ENCODE measurements around the gene CRTC1. TPM values are rescaled to one million over a fixed set of nuclear protein-coding genes. Genes with fewer than 3 reads are reported as not detected.

The CRTC1 gene
- total RNA-seq, 1 donor from 2014 or later = 2.3 TPM

DNA sequence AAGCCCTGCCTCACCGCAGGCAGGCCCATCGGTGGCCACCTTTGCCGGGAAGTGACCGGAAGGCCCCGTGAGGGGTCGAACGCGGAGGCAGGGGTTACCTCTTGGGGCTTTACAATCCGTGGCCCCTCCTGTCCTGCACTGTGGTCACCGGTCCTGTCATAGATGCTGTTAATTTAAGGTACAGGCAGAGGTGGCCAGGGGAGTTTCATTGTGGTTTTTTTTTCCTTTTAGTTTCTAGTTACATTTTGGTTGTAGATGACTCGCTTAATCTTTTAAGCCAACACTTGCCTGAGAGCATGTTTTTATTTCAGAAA is 94.6 kb downstream of the CRTC1 start:
- Histone ChIP-seq H3K36me3 (ENCODE audit: control insufficient read depth, insufficient read depth, low read length) (no peaks in the 10 kb centered on the region), H3K4me3 (ENCODE audit: low read depth, low read length) (no peak overlapping the region), H3K27me3 (ENCODE audit: control insufficient read depth, insufficient read depth, low read length) (peaks cover 31% of the 10 kb centered on the region)
- TF ChIP-seq, protein P1, sequence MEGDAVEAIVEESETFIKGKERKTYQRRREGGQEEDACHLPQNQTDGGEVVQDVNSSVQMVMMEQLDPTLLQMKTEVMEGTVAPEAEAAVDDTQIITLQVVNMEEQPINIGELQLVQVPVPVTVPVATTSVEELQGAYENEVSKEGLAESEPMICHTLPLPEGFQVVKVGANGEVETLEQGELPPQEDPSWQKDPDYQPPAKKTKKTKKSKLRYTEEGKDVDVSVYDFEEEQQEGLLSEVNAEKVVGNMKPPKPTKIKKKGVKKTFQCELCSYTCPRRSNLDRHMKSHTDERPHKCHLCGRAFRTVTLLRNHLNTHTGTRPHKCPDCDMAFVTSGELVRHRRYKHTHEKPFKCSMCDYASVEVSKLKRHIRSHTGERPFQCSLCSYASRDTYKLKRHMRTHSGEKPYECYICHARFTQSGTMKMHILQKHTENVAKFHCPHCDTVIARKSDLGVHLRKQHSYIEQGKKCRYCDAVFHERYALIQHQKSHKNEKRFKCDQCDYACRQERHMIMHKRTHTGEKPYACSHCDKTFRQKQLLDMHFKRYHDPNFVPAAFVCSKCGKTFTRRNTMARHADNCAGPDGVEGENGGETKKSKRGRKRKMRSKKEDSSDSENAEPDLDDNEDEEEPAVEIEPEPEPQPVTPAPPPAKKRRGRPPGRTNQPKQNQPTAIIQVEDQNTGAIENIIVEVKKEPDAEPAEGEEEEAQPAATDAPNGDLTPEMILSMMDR (IDR thresholded peaks at IDR 0.05; ENCODE audit: insufficient read depth, low read length, poor library complexity, severe bottlenecking) = no peak
- DNase-seq (ENCODE audit: low read depth) = no peak

DNA sequence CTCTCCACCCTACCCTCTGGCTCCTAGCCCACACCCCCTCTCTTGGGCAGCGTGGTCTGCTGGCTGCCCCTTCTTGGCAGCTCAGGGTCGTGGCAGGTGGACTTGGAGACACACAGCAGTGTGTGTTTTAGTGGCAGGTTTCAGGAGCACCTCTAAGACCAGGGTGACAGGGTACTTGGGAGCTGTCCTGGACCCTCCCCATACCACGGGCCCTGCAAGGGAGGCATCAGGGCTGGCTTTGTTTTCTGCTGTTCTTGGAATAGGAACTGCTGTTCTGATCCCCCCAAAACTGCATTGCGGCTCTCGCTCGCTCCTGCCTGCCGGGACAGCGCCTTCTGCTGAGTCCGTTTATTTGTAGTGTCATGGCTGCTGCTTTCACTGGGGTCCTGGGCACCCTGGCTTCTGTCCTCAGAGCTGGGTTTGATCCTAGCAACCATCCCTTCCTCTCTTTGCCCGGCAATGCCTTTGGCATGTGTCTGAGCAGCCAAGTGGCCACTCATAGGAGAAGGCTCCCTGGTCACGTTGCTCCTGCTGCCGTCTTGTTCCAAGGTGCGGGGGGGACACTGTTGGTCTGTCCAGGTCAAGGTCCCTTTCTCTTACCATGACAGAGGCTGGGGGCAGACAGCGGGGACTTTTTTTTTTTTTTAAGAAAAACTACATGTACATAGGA is 95.5 kb downstream of the CRTC1 start:
- no peak for DNase-seq (ENCODE audit: low read depth)
- H3K36me3 ChIP-seq (ENCODE audit: control insufficient read depth, insufficient read depth, low read length) = no peaks in the 10 kb centered on the region
- TF ChIP-seq, protein P1 (IDR thresholded peaks at IDR 0.05; ENCODE audit: insufficient read depth, low read length, poor library complexity, severe bottlenecking) = no peak
- peaks cover 31% of the 10 kb centered on the region for H3K27me3 ChIP-seq (ENCODE audit: control insufficient read depth, insufficient read depth, low read length)
- H3K4me3 ChIP-seq (ENCODE audit: low read depth, low read length) = no peak overlapping the region

DNA sequence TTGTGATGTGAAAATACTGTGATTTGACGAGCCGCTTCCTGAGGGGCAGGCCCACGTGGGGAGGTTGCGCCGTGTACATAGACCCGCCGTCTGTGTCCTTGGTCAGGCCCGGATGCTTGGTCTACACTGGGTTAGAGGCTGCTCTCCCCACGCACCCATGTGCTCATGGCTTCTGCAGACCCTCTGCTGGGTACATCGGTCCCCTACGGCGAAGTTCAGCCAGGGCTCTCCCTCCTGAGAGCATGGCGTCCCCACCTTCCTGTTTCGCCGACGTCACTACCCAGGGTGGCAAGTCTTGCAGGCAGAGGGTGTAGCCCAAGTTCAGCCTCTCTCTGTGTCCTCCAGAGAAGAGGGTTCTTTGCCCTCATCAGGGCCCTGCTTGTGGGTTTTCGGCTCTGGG is 96.6 kb downstream of the CRTC1 start:
- Histone ChIP-seq H3K27me3 (ENCODE audit: control insufficient read depth, insufficient read depth, low read length) (peaks cover 41% of the 10 kb centered on the region), H3K36me3 (ENCODE audit: control insufficient read depth, insufficient read depth, low read length) (no peaks in the 10 kb centered on the region), H3K4me3 (ENCODE audit: low read depth, low read length) (no peak overlapping the region)
- TF ChIP-seq, protein P1 (IDR thresholded peaks at IDR 0.05; ENCODE audit: insufficient read depth, low read length, poor library complexity, severe bottlenecking) = no peak
- DNase-seq (ENCODE audit: low read depth) = no peak

DNA sequence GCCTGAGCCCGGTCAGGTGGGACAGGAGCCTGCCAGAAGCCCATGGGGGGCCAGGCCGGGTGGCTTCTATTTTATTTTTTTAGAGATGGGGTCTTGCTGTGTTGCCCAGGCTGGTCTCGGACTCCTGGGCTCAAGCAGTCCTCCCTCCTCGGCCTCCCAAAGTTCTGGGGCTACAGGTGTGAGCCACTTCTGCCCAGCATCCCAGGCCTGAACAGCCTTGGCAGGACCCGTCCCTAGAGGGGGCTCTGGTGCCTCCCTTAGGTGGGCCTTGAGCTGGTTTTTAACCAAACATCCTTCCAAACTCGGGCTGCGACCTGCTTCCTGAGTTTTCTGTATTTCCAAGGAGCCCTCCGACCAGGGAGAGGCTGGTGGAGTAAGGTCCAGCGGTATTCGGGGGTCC is 97.2 kb downstream of the CRTC1 start:
- H3K27me3 ChIP-seq (ENCODE audit: control insufficient read depth, insufficient read depth, low read length) = peaks cover 46% of the 10 kb centered on the region
- H3K36me3 ChIP-seq (ENCODE audit: control insufficient read depth, insufficient read depth, low read length) = no peaks in the 10 kb centered on the region
- no peak overlapping the region for H3K4me3 ChIP-seq (ENCODE audit: low read depth, low read length)
- DNase-seq (ENCODE audit: low read depth) = no peak
- TF ChIP-seq, protein P1 (IDR thresholded peaks at IDR 0.05; ENCODE audit: insufficient read depth, low read length, poor library complexity, severe bottlenecking) = peak; percentile 21

DNA sequence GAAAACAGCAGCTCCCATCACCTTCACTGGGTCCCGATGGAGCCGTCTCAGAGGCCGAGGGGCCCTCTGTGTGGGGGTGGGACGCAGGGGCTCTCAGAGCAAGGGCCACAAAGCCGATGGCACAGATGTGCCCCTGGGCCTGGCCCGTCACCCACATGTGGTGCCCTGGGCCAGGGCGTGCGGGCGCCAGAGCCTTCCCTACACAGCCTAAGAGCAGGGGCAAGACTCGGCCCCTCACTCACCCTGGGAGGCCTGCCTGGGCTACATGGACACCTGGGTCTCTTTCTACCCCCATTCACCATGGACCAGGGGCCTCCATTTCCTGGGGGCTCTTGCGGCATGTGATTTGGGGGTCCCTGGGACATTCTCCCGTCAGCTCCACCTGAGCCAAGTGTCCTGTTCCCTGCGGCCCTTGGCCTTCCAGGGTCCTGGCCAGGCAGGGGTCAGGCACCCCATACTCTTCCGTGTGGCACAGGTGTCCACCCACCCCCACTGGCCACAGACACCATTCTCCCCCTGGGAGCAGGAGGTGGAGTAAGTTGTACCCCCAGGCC is 97.6 kb downstream of the CRTC1 start:
- TF ChIP-seq, protein P1 (IDR thresholded peaks at IDR 0.05; ENCODE audit: insufficient read depth, low read length, poor library complexity, severe bottlenecking) = no peak
- Histone ChIP-seq H3K36me3 (ENCODE audit: control insufficient read depth, insufficient read depth, low read length) (no peaks in the 10 kb centered on the region), H3K4me3 (ENCODE audit: low read depth, low read length) (no peak overlapping the region), H3K27me3 (ENCODE audit: control insufficient read depth, insufficient read depth, low read length) (peaks cover 50% of the 10 kb centered on the region)
- no peak for DNase-seq (ENCODE audit: low read depth)

Data from kidney epithelial cell (primary cell).